ENCODE measurements around the gene SUPT4H1. TPM values are rescaled to one million over a fixed set of nuclear protein-coding genes. Genes with fewer than 3 reads are reported as not detected.
A peak's percentile ranks its signal among the peaks of the same experiment; 100 is the strongest.

SUPT4H1 gene
- total and polyA plus RNA-seq, 9 of the 15 experiments (the other 6 are each of a cell fraction or from before 2014, with no cell fraction given), result 62.1 to 320 (median 117) TPM

- TF ChIP-seq, protein P1, sequence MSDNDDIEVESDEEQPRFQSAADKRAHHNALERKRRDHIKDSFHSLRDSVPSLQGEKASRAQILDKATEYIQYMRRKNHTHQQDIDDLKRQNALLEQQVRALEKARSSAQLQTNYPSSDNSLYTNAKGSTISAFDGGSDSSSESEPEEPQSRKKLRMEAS (CRISPR knock-in tag; IDR thresholded peaks at IDR 0.05), result peak; percentile 45; the same call in 1 of the 2 replicates
- peak; percentile 66 for TF ChIP-seq RBM22 (IDR thresholded peaks at IDR 0.05; ENCODE audit: low read depth, low read length, poor library complexity, severe bottlenecking)
- no peak for TF ChIP-seq MLLT1 (IDR thresholded peaks at IDR 0.05)
- no peak for TF ChIP-seq ZNF347 (CRISPR knock-in tag; IDR thresholded peaks at IDR 0.05; ENCODE audit: low read depth)
- TF ChIP-seq RFX1 (IDR thresholded peaks at IDR 0.05), result peak; percentile 69; the same call in 1 of the 2 replicates
- TF ChIP-seq GABPB1 (CRISPR knock-in tag; IDR thresholded peaks at IDR 0.05), result 0 out of 2 replicates have a peak, but pooled peaks have one; percentile 1
- TF ChIP-seq ZNF3 (CRISPR knock-in tag; IDR thresholded peaks at IDR 0.05), result no peak
- no peak for TF ChIP-seq NUFIP1 (IDR thresholded peaks at IDR 0.05; ENCODE audit: partially characterized antibody)
- no peak for TF ChIP-seq CTCF (IDR thresholded peaks at IDR 0.05 in 2 of 3, conservative IDR thresholded peaks at IDR 0.05 in 1 of 3; ENCODE audit: insufficient read depth in 2 of 3, low read depth in 1 of 3, low read length in 3 of 3)
- TF ChIP-seq ZNF75A (CRISPR knock-in tag; IDR thresholded peaks at IDR 0.05), result no peak
- no peak for TF ChIP-seq DMBX1 (CRISPR knock-in tag; IDR thresholded peaks at IDR 0.05; ENCODE audit: borderline replicate concordance)
- no peak for TF ChIP-seq PTTG1 (tag; IDR thresholded peaks at IDR 0.05; ENCODE audit: low read depth)
- no peak for TF ChIP-seq CHD1 (IDR thresholded peaks at IDR 0.05; ENCODE audit: low read length)
- TF ChIP-seq POLR2A (conservative IDR thresholded peaks at IDR 0.05), result peak; percentile 29
- no peak for TF ChIP-seq NFE2L1 (tag; IDR thresholded peaks at IDR 0.05; ENCODE audit: borderline replicate concordance, low read depth)
- no peak for TF ChIP-seq ZNF644 (tag; IDR thresholded peaks at IDR 0.05; ENCODE audit: low read depth)
- no peak for TF ChIP-seq IRF2 (CRISPR knock-in tag; IDR thresholded peaks at IDR 0.05)
Observed at GRCh38 chr17:58325289-58325726, 26.7 kb downstream of the SUPT4H1 start (continued).
